ENCODE results near the gene FAM114A1.

The FAM114A1 gene

GRCh38 chr4:38968668-38969067 lies 101.1 kb downstream of the FAM114A1 start:
- no peak for TF ChIP-seq CTCF (IDR thresholded peaks at IDR 0.05; ENCODE audit: low read depth, low read length)
- no peak for DNase-seq (ENCODE audit: extremely low read depth, low read depth)

GRCh38 chr4:38976308-38976707 lies 108.7 kb downstream of the FAM114A1 start:
- TF ChIP-seq CTCF (IDR thresholded peaks at IDR 0.05; ENCODE audit: low read depth, low read length) = no peak
- no peak for DNase-seq (ENCODE audit: extremely low read depth, low read depth)

DNA sequence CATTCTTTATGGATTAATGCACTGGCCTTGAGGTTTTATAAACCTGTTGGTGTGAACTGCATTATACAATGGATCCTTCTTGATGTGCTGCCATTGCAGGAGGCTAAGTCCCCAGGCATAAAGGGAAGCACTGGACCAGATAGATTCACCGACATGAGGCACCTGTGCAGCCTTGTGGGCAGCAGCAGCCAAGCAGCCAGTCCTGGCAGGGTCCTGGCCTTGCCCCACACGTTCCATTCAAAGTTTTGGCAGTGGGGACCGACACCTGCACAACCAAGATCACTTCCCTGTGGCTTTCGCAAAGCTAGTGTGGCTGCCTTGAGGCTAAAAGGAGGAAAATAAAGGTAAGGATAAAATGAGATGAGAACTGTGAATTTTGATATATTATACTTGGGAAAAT lies 111.5 kb downstream of the FAM114A1 start:
- TF ChIP-seq CTCF (IDR thresholded peaks at IDR 0.05; ENCODE audit: low read depth, low read length) = no peak
- no peak for DNase-seq (ENCODE audit: extremely low read depth, low read depth)

DNA sequence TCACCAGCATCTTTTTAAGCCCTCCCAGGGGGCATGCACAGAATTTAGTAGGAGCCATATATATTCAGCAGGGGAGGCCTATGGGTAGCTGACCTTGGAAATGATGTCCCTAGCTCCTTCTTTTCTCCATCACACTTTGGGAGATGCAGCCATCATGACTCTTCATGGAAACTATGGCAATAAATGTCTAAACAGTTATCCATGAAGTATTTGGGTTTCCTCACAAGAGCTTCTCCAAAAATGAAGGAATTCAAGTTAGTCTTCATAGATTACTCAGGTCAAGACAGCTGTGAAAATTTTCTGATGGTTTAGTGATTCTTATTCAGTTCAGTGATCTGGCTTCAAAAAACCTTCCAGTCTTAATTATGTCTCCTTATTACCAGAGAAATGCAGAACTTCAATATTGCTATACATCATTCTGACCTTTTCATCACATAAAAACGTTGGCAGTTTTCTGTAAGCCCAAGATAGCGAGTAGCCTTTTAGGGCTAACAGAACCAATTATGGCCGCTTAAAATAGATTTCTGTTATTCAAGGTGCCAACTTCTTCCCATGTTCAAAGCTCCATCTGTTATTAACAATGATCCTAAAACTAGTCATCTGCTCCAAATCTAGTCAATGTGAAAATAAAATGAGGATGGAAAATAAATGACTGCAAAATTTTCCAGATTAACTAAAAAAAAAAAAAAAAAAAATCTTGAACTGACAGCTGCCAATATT lies 112.1 kb downstream of the FAM114A1 start:
- TF ChIP-seq CTCF (IDR thresholded peaks at IDR 0.05; ENCODE audit: low read depth, low read length) = no peak
- DNase-seq (ENCODE audit: extremely low read depth, low read depth) = no peak

DNA sequence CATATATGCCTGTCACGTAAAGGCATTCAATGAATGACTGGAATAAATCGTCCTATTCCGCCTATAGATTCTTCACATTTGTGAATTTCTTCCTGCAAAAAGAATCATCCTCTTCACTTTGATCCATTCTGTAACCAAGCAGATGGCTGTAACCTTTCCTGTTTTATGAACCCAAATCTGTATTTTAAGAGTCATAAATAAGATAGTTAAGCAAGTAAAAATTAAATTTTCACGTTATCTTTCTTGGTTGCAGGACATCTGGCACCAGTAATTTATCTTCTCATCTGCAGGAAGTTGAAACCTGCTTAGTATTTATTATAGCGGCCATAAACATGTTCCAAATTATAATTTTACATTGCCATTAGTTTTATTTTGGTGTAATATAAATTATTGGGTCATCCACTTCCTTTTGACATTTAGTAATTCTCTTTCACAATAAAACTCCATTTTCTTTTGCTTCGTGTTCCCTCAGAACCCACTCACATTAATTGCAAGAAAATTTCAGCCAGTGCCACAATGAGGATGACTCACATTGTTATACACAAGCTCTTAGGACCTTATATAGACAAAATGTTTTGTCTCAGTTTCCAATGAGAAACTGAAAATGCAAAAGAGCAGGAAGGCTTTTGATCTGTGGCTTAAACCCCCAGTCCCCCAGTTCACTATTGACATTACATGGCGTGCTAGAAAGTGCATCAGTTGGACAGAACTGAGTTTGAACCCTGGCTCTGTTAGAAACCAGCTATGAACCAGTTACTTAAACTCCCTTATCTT lies 113.5 kb downstream of the FAM114A1 start:
- peak; percentile 86 for DNase-seq (ENCODE audit: extremely low read depth, low read depth)
- no peak for TF ChIP-seq CTCF (IDR thresholded peaks at IDR 0.05; ENCODE audit: low read depth, low read length)

DNA sequence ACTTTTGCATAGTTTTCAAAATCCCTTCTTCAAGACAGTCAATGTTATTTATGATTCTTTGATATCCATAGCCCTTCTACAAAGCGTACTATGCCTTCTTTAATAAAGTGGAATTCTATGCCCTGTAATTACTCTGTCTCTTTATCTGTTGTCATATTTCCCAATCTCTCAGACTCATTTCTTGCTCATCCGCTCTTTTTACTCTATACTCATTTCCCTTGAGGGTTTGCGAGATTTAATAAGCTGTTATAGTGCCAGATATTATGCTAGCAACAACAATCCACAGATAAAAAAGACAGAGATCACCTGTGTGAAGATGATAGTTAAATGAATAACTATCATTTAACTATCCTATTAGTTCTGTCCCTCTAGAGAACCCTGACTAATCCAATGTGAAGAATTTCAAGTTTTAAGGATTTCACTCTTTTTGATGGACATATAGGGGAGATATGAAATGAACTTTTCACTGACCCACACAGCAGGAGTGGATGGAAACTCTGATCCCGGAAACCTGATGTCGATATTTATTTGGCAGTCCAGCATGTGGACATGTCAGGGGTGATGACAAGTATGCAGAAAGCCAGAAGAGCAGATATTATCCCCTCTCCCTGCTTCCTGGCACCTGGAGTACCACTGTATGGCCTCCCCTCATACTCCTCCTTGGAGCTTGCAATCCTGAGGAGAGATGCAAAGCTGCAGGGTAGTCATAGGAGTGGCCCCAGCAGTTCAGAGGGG lies 114.9 kb downstream of the FAM114A1 start:
- no peak for TF ChIP-seq CTCF (IDR thresholded peaks at IDR 0.05; ENCODE audit: low read depth, low read length)
- no peak for DNase-seq (ENCODE audit: extremely low read depth, low read depth)

- no peak for DNase-seq (ENCODE audit: extremely low read depth, low read depth)
- TF ChIP-seq CTCF (IDR thresholded peaks at IDR 0.05; ENCODE audit: low read depth, low read length) = no peak
Observed at GRCh38 chr4:38983291-38983690, 115.7 kb downstream of the FAM114A1 start.

Data from AG09319 (cell line).